Glomerular visceral epithelial cell (primary cell): ENCODE results near the gene CFAP251.
"Not testable (repeated sequence)": the region's sequence is repeated elsewhere in the genome, so short reads cannot be mapped to it uniquely, and the experiment has no call there.

ENCODE experiments used
- DNase-seq: peaks from one replicate; pipeline ENCODE4 v3.0.0-alpha.2; 2016; ENCODE audit errors: extremely low spot score

CFAP251 gene

GRCh38 chr12:121903202-121903601 is 15.2 kb upstream of the CFAP251 start:
- no peak for DNase-seq

GRCh38 chr12:121905746-121906145 is 12.6 kb upstream of the CFAP251 start:
- no peak for DNase-seq

GRCh38 chr12:121908702-121909101 is 9.7 kb upstream of the CFAP251 start:
- DNase-seq: no peak

GRCh38 chr12:121911824-121912585 is 6.4 kb upstream of the CFAP251 start:
- DNase-seq: no peak

GRCh38 chr12:121915841-121916321 is 2.5 kb upstream of the CFAP251 start:
- DNase-seq: no peak

- no peak for DNase-seq
Measured at GRCh38 chr12:121916719-121917118, 1.7 kb upstream of the CFAP251 start.

- no peak for DNase-seq
Measured at GRCh38 chr12:121918679-121919038, 267 bp downstream of the CFAP251 start.

- DNase-seq: no peak
Measured at GRCh38 chr12:121921066-121921465, 2.7 kb downstream of the CFAP251 start.

- DNase-seq: no peak
Measured at GRCh38 chr12:121925358-121925695, 6.9 kb downstream of the CFAP251 start.

- DNase-seq: no peak
Measured at GRCh38 chr12:121926874-121927706, 8.7 kb downstream of the CFAP251 start.

GRCh38 chr12:121927813-121928212 is 9.4 kb downstream of the CFAP251 start:
- no peak for DNase-seq

- not testable (repeated sequence) for DNase-seq
Measured at GRCh38 chr12:121929545-121929944, 11.2 kb downstream of the CFAP251 start.

- DNase-seq: no peak
Measured at GRCh38 chr12:121930862-121931261, 12.5 kb downstream of the CFAP251 start.

GRCh38 chr12:121932176-121932536 is 13.8 kb downstream of the CFAP251 start:
- DNase-seq: no peak

- DNase-seq: no peak
Measured at GRCh38 chr12:121932914-121933521, 14.6 kb downstream of the CFAP251 start.

- DNase-seq: peak; percentile 16
Measured at GRCh38 chr12:121933522-121934308, 15.3 kb downstream of the CFAP251 start.

- no peak for DNase-seq
Measured at GRCh38 chr12:121934309-121934664, 15.9 kb downstream of the CFAP251 start.

GRCh38 chr12:121937654-121938053 is 19.3 kb downstream of the CFAP251 start:
- no peak for DNase-seq

GRCh38 chr12:121939186-121939585 is 20.8 kb downstream of the CFAP251 start:
- DNase-seq: peak; percentile 58

GRCh38 chr12:121939992-121940766 is 21.8 kb downstream of the CFAP251 start:
- DNase-seq: no peak

- DNase-seq: peak; percentile 62
Measured at GRCh38 chr12:121942145-121942718, 23.8 kb downstream of the CFAP251 start.
